NCI-H2196 treated with DMSO at 0.1 percent for 48 hours (cell line): ENCODE data around the gene AGAP1.

Experiments used
- DNase-seq: peaks from one replicate; lab custom pipeline; 2025; ENCODE audit not compliant: unreplicated experiment; lab: John Stamatoyannopoulos, UW

Gene AGAP1

DNA sequence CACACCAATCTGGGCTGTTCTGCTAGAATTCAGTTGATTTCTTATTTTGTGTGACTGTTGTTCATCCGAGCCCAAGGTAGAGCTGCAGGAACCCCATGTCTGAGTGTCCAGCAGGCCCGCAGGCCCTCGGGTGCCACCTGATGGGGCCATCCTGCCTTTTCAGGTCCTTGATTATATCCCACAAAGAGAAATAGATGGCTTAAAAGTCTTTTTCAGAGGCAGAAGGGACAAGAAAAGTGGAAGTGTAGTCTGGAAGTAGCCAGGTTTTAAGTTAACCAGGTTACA, 52.2 kb downstream of the AGAP1 start:
- no peak for DNase-seq

GRCh38 chr2:235546436-235546835, 52.6 kb downstream of the AGAP1 start:
- DNase-seq = no peak

DNA sequence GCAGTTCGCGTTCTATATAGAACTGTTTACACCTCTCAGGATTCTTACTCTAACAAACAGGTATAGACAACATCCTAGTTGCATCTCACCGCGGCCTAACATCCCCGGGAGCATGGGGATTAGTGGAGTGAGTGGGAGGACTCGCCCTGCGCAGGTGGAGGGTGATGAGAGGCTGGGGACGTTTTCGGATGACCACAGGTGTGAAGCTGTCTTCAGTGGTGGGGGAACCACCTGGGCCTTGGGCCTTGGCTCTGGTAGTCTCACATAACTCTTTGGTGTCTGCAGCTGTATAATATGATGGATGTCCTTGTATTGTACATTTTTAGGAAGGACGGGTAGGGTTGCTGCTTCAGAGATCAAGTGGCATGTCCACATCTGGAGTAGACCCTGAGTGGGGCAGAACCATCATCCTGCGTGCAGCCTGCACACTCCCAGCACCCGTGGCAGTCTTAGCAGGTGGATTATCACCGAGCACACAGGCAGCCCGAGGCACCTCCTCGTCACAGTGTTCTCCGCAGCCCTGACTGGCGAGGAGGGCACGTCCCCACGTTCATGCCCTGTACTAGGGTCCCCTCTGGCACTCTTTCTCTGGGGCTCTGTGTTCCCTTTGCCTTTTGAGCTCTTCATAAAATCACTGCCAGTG, 56.0 kb downstream of the AGAP1 start:
- DNase-seq = no peak

- no peak for DNase-seq
These were observed 56.5 kb downstream of the AGAP1 start for GRCh38 chr2:235550378-235550760.

GRCh38 chr2:235550946-235551345, 57.1 kb downstream of the AGAP1 start:
- DNase-seq = no peak

- DNase-seq = peak; percentile 52
These were observed 58.1 kb downstream of the AGAP1 start for GRCh38 chr2:235551965-235552364.

- no peak for DNase-seq
These were observed 58.8 kb downstream of the AGAP1 start for GRCh38 chr2:235552671-235553070.

DNA sequence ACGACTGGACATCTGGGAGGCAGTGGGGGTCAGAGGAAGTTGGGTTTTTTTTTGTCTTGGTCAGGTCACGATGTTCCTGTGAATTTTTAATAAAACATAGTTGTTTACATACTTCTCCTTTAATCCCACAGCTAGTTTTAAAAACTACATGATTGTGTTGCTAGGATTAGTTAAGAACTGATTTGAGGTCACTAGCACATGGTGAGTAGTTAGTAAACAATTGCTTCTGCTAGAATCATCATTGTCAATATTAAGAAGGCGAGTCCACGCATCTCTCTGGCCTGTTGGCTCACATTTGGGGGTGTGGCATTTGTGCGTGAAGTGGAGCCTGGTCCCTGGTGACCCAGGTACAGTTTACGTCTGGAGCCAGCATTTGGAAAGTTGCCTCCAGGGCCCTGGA, 59.4 kb downstream of the AGAP1 start:
- no peak for DNase-seq

- no peak for DNase-seq
These were observed 59.9 kb downstream of the AGAP1 start for GRCh38 chr2:235553696-235554100.

DNA sequence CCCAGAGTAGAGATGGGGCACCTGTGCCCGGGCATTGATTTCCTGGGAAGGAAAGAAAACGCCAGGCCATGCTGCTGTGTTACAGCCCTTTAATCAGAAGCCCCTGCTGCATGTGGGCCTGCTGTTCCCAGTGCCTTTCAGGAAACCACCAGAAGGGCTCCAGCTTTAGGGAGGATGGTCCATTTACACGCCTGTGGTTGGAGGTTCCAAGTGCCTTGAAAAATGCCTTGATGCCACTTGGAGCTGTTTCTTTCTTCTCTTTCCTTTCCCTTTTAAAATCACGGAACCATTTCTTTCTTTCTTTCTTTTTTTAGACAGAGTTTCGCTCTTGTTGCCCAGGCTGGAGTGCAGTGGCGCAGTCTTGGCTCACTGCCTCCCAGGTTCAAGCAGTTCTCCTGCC, 60.5 kb downstream of the AGAP1 start:
- DNase-seq = no peak

DNA sequence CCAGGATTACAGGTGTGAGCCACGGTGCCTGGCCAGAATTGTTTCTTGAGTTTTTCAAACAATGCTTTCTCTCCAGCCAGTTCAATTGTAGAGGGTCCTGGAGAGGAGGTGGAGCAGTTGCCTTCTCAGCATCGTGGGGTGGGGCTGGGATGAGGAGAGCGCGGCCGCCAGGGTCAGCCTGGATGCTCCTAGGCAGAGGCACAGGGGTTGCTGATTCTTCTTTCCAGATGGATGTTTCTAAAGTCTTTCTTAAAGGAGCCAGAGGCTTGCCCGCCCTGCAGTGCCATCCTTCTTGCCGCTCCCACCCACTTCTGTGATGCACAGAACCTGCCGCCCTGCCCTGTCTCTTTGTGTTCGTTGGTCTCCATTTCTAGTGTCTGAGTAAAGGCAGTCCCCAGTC, 61.1 kb downstream of the AGAP1 start:
- no peak for DNase-seq

GRCh38 chr2:235555371-235555770, 61.5 kb downstream of the AGAP1 start:
- DNase-seq = no peak

DNA sequence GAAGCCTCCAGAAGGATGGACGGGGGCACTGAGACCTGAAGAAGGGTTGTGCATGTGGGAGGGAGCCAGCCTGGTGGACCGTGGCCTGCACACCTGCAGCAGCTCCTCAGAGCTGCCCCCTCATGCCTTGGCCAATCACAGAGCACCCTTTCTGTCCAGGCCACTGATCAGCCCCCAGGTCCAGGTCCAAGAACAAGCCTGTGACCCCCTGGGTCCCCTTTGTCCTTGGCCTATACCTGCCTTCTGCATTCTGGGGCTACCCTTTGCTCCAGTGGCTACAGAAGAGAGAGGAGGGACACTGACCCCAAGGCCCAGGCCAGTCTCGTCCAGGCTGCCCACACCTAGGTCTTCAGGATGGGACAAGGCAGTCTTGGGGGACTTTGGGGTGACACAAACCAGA, 62.2 kb downstream of the AGAP1 start:
- DNase-seq = no peak

GRCh38 chr2:235556901-235557300, 63.1 kb downstream of the AGAP1 start:
- no peak for DNase-seq

DNA sequence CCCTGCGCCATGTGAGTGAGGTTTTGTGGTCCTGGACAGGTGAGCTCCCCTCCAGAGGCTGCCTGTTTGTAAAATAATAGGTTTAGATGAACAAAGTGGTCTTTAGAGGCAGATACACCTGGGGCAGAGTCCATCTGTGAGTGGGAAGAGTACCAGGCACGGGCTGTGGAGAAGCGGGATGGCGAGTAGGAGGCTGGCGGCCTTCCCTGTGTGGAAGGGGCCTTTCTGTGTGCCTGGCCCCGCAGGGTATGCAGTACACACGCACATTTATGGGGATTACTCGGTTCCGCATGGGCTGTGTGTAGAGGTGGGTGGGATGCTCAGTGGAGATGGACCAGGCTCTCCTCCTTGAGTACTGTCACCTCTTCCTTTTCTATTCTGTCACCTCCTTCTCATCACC, 64.1 kb downstream of the AGAP1 start:
- DNase-seq = no peak

DNA sequence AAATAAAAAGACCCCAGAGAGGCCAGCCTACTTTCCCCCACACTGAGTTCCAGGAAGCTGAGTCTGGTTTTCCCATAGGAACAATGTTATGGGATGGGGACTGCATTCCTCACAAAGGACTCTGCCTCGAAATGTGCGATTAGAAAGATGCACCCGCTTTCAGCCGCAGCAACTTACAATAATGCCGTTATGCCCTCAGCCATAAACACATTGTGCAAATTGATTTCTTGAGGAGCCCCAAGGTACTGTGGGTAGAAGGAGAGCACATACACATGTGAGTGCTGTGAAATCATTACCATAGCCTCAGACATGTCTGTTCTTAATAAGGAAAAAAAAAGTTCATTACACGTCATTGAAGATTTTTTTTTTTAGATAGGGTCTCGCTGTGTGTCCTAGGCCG, 64.7 kb downstream of the AGAP1 start:
- no peak for DNase-seq

DNA sequence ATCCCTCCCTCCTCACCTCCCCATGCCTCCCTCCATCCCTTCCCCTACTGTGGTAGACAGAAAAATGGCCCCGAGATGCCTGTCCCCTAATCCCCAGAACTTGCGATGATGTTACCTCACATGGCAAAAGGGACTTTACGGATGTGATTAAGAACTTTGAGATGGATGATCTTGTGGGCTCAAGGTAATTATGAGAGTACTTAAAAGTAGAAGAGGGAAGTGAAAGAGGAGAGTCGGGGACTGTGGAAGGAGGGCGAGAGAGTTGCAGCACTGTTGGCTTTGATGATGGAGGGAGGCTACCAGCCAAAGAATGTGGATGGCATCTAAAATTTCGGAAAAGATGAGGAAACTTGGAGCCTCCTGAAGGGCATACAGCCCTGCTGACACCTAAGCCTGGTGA, 66.5 kb downstream of the AGAP1 start:
- DNase-seq = no peak

DNA sequence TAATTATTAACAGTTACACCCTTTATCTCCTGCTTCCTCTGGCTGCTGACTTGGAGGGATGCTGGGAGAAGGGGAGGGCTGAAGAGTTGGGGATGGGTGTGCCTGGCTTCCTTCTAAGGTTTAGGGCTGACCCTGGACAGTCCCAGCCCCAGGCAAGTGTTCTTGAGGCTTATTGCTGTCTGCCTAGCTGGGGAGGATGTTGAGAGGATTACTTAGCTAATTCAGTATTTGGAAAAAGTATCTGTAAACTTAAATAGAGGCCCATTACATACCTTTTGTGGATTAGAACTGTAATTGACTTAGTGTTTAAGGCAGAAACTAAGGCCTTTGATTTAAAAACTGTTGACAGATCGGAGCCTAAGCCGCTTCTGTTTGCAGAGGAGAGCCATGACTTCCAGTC, 67.6 kb downstream of the AGAP1 start:
- DNase-seq = no peak

GRCh38 chr2:235562065-235562747, 68.4 kb downstream of the AGAP1 start:
- no peak for DNase-seq

GRCh38 chr2:235563056-235563910, 69.4 kb downstream of the AGAP1 start:
- no peak for DNase-seq

DNA sequence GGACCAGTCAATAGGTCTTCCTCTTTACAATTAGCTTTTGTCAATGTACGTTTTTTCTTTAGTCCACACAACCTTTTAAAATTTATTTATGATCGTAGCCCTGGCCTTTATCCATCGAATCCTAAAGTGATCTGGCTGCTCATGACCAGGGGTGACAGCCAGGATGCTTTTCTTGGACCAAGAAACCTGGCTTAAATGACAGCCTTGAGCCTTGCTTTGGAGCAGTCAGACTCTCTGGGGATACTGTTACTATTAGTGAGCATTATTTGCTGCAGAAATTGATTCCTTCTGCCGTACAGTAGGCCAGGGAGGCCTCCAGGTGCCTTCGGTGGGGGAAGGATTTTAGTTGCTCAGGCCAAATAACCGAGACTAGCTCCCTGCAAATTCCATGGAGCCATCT, 70.2 kb downstream of the AGAP1 start:
- no peak for DNase-seq

DNA sequence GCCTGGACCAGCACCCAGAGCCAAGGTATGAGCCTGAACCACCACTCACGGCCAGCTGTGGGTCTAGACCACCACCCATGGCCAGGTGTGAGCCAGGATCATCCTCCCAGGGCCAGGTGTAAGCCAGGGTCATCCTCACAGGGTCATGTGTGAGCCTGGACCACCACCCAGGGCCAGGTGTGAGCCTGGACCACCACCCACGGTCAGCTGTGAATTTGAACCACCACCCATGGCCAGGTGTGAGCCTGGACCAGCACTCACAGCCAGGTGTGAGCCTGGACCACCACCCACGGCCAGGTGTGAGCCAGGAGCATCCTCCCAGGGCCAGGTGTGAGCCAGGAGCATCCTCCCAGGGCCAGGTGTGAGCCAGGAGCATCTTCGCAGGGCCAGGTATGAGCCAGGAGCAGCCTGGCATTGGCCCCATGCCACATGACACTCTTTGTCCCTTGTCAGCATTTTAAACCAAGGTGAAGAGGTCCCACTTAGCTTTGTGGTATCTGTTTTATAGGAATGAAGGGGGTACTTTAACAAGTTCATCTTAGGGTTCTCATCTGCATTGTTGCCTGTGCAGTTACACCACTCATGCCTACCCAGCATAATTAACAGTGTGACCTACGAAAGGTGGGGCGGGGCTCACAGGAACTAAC, 71.2 kb downstream of the AGAP1 start:
- DNase-seq = no peak
